ENCODE measurements around the gene DMXL1. TPM values are rescaled to one million over a fixed set of nuclear protein-coding genes. Genes with fewer than 3 reads are reported as not detected.

The DMXL1 gene
- total and polyA plus RNA-seq, 3 donors from 2014 or later = 16.0 to 93.3 (median 63.9) TPM

DNA sequence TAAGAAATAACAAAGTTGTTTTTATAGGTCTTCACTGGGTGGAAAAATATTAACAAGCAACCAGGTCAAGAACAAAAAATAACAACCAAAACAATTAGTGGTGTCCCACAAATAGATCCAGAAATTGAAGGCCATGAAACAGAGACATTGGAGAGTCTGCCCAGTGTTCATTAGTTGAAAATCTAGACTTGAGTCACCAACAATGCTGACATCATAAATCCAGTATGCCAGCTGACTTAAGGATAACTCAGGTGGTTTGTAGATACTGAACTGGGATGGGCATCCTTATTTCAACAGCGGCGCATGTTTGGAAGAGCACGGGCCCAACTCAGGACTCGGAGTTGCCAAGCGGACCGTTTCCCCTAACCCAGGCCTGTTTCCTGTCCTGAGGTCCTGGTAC, 204.3 kb downstream of the DMXL1 start:
- H3K27me3 ChIP-seq = no peaks in the 10 kb centered on the region
- no peak overlapping the region for H3K27ac ChIP-seq
- H3K9me3 ChIP-seq = no peaks in the 10 kb centered on the region
- H3K36me3 ChIP-seq (ENCODE audit: low read depth, missing control alignments) = no peaks in the 10 kb centered on the region
- intact Hi-C loops (cut with DNase I; ENCODE audit: low total_unique reads) = no loop called here
- 88 to 96% methylated on average over 6 of the region's 6 CpGs for WGBS, 2 donors
- H3K4me3 ChIP-seq = no peak overlapping the region
- no peaks in the 10 kb centered on the region for H3K4me1 ChIP-seq
- no peak for TF ChIP-seq POLR2A (IDR thresholded peaks at IDR 0.05)
- TF ChIP-seq, protein P1, sequence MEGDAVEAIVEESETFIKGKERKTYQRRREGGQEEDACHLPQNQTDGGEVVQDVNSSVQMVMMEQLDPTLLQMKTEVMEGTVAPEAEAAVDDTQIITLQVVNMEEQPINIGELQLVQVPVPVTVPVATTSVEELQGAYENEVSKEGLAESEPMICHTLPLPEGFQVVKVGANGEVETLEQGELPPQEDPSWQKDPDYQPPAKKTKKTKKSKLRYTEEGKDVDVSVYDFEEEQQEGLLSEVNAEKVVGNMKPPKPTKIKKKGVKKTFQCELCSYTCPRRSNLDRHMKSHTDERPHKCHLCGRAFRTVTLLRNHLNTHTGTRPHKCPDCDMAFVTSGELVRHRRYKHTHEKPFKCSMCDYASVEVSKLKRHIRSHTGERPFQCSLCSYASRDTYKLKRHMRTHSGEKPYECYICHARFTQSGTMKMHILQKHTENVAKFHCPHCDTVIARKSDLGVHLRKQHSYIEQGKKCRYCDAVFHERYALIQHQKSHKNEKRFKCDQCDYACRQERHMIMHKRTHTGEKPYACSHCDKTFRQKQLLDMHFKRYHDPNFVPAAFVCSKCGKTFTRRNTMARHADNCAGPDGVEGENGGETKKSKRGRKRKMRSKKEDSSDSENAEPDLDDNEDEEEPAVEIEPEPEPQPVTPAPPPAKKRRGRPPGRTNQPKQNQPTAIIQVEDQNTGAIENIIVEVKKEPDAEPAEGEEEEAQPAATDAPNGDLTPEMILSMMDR (IDR thresholded peaks at IDR 0.05) = no peak
- DNase-seq = no peak

DNA sequence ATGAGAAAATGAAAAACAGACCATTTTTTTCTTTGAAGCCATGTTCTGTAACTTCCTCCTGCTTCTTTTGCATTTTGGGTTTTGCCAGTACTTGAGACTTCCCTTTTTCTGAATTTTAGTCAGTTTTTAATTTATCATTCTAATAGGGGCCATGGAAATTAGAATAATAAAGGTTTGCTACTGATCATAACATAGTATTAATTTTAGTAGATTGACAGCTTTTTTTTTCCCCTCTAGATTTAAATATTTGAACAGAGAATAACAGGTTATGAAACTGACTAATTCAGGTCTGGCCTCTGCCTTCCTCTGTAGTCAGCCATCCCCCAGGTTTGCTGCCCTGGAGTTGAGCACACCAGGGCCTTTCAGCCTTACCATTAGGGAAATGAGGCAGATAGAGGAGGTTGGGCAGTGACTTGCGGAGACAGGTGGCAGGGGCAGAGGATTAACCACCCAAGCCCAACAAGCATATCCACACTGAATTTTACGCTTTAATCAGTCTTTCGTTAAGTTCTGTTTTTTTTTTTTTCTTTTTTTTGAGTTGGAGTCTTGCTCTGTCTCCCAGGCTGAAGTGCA, 204.8 kb downstream of the DMXL1 start:
- no peaks in the 10 kb centered on the region for H3K4me1 ChIP-seq
- no peak for TF ChIP-seq POLR2A (IDR thresholded peaks at IDR 0.05)
- TF ChIP-seq, protein P1 (IDR thresholded peaks at IDR 0.05) = no peak
- H3K36me3 ChIP-seq (ENCODE audit: low read depth, missing control alignments) = no peaks in the 10 kb centered on the region
- no peak overlapping the region for H3K27ac ChIP-seq
- intact Hi-C loops (cut with DNase I; ENCODE audit: low total_unique reads) = no loop called here
- WGBS, 2 donors = 89 to 100% methylated on average over 3 of the region's 3 CpGs
- H3K9me3 ChIP-seq = no peaks in the 10 kb centered on the region
- H3K4me3 ChIP-seq = no peak overlapping the region
- H3K27me3 ChIP-seq = no peaks in the 10 kb centered on the region
- DNase-seq = no peak

DNA sequence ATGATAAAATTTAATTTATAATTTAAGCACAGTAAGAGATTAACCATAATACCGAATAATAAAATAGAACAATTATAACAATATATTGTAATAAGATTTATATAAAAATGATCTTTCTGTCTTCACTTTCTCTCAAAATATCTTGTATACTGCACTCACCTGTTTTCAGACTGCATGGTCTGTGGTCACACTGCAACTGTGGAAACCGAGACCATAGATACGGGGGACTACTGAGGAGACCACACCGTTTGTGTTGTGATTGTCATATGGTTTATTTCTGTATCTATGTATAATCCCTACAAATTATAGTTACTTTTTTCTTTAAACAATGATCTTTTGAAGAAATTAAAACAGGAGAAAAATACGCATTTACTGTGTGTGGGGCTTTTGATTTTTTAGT, 206.1 kb downstream of the DMXL1 start:
- intact Hi-C loops (cut with DNase I; ENCODE audit: low total_unique reads) = no loop called here
- Histone ChIP-seq H3K36me3 (ENCODE audit: low read depth, missing control alignments) (no peaks in the 10 kb centered on the region), H3K4me1 (no peaks in the 10 kb centered on the region), H3K27me3 (no peaks in the 10 kb centered on the region), H3K27ac (no peak overlapping the region), H3K4me3 (no peak overlapping the region), H3K9me3 (no peaks in the 10 kb centered on the region)
- no peak for DNase-seq
- TF ChIP-seq POLR2A (IDR thresholded peaks at IDR 0.05) = no peak
- TF ChIP-seq, protein P1 (IDR thresholded peaks at IDR 0.05) = no peak
- WGBS, 2 donors = 95 to 97% methylated on average over 5 of the region's 5 CpGs

DNA sequence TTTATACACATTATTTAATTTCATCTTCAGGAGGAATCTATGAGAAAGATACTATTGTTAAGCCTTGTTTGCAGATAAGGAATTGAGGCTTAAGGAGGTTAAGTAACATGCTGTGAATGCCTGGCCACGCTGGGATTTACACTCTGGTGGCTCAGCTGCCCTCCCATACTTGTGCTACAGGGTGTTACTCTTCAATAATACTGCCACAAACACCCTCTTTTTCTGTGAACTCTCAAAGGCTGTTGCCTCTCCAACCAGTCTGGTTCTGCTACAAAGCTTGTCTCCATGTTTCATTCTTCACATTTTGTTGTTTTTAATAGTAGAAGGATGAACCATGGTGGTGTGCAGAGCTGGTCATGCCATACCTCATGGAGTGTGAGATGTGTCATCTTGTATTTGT, 208.2 kb downstream of the DMXL1 start:
- DNase-seq = no peak
- Histone ChIP-seq H3K36me3 (ENCODE audit: low read depth, missing control alignments) (no peaks in the 10 kb centered on the region), H3K4me3 (no peak overlapping the region), H3K4me1 (no peaks in the 10 kb centered on the region), H3K9me3 (no peaks in the 10 kb centered on the region), H3K27ac (no peak overlapping the region), H3K27me3 (no peaks in the 10 kb centered on the region)
- TF ChIP-seq, protein P1 (IDR thresholded peaks at IDR 0.05) = no peak
- TF ChIP-seq POLR2A (IDR thresholded peaks at IDR 0.05) = no peak
- WGBS, 2 donors = 71 to 83% methylated on average over 1 of the region's 1 CpG
- intact Hi-C loops (cut with DNase I; ENCODE audit: low total_unique reads) = no loop called here

DNA sequence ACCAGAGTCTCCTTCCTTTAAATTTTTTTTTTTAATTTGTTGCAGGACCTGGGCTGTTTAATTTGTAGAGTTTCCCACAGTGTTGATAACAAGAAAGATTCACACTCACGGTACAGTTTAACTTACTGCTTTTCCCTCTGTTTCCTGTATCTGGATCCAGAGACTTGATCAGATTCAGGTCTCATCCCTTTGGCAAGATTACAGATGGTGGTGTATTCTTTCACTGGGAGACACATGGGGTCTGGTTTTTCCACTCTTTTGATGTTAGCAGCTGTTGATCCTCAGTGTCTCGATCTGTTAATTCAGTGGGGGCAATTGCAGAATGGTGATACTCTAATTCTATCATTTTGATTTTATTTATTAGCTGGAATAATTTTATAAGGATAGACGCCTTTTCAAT, 209.5 kb downstream of the DMXL1 start:
- no peak for TF ChIP-seq POLR2A (IDR thresholded peaks at IDR 0.05)
- TF ChIP-seq, protein P1 (IDR thresholded peaks at IDR 0.05) = no peak
- DNase-seq = no peak
- H3K27ac ChIP-seq = no peak overlapping the region
- no peaks in the 10 kb centered on the region for H3K27me3 ChIP-seq
- WGBS, 2 donors = 81 to 86% methylated on average over 3 of the region's 3 CpGs
- no peaks in the 10 kb centered on the region for H3K4me1 ChIP-seq
- intact Hi-C loops (cut with DNase I; ENCODE audit: low total_unique reads) = no loop called here
- no peak overlapping the region for H3K4me3 ChIP-seq
- no peaks in the 10 kb centered on the region for H3K9me3 ChIP-seq
- no peaks in the 10 kb centered on the region for H3K36me3 ChIP-seq (ENCODE audit: low read depth, missing control alignments)
